ENCODE measurements around the gene PIK3C2B. TPM values are rescaled to one million over a fixed set of nuclear protein-coding genes. Genes with fewer than 3 reads are reported as not detected.
A peak's percentile ranks its signal among the peaks of the same experiment; 100 is the strongest.

PIK3C2B gene
- total and polyA plus RNA-seq, 2 donors (not counting 3 experiments of a cell fraction or from before 2014, with no cell fraction given), result 33.7 to 49.0 TPM

DNA sequence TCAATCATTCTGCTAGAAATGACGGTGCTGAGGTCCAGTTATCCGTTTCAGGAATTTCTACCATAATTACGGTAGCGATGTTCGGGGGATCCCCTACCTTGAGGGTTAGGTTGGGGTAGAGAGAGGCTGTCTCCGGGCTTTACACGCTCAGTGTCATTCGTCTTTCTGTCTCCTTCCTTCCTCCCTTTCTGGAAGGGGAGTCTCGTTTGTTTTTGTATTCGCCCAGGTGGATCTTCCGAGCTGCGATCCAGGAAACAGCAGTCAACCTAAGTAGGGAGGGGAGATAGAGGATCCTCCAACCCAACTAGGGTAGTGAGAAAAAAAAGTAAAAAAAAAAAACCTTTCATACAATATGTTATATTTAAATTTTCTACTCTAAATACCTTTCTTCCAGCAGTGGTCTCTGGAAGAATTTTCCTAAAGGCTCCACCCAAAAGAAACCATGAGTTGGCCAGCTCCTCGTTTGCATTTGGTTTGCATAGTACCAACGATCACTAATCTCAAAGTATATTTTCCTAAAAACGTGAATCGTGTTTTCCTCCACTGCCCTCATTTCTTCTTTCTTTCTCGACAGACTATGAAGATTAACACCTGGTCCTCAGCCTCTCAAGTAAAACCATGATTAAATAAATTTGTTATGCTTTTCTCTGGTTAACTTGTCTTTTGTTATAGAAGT, 611 bp upstream of the PIK3C2B start:
- intact Hi-C loops (cut with micrococcal nuclease), result loop anchor here (2.0 kb wide), 1 partner anchor 64 kb away; no protein-coding TSS in a partner anchor

More for the DNA sequence above, 611 bp upstream of the PIK3C2B start:
- no peak for FAIRE-seq
- Histone ChIP-seq H3K9ac (replicated peaks; ENCODE audit: extremely low read depth, insufficient read depth, low read length) (peak overlapping the region; percentile 51), H3K4me1 (ENCODE audit: control insufficient read depth, extremely low read depth, insufficient read depth, low read length) (peaks cover 18% of the 10 kb centered on the region), H3K79me2 (ENCODE audit: control insufficient read depth, insufficient read depth, low read length) (no peaks in the 10 kb centered on the region), H3K27ac (ENCODE audit: insufficient read depth, low read depth, low read length) (no peak overlapping the region), H3K27me3 (ENCODE audit: control insufficient read depth in 2 of 2, insufficient read depth in 2 of 2, low read length in 2 of 2) (no peaks in the 10 kb centered on the region), H3K9me1 (replicated peaks; ENCODE audit: control insufficient read depth, extremely low read depth, insufficient read depth, low read length) (no peaks in the 10 kb centered on the region), H3K4me3 (replicated peaks in 1 of 3; ENCODE audit: insufficient read depth in 1 of 3, low read depth in 1 of 3, low read length in 3 of 3) (peak overlapping the region; percentile 56 to 85 (median 64)), H4K20me1 (replicated peaks; ENCODE audit: control insufficient read depth, extremely low read depth, insufficient read depth, low read length) (no peaks in the 10 kb centered on the region), H3K4me2 (ENCODE audit: insufficient read depth, low read length) (peak overlapping the region; percentile 97), H3K9me3 (replicated peaks; ENCODE audit: control insufficient read depth, insufficient read depth, low read length) (no peaks in the 10 kb centered on the region), H3K36me3 (ENCODE audit: control insufficient read depth in 2 of 2, extremely low read depth in 1 of 2, insufficient read depth in 2 of 2, low read length in 2 of 2) (no peaks in the 10 kb centered on the region), H2AFZ (ENCODE audit: low read depth, low read length) (peak overlapping the region; percentile 97)
- no peak for DNase-seq (ENCODE audit: low read depth, low spot score)
- ChIA-PET CTCF (interaction anchor here (1.0 to 18.3 kb wide), 14 partner anchors 8 to 312 kb away, joined by 3 to 1267 read pairs (median 12); no protein-coding TSS in a partner anchor), POLR2A (interaction anchor here (0.7 to 1.8 kb wide), 6 partner anchors 11 to 353 kb away, joined by 3 to 19 read pairs (median 3); no protein-coding TSS in a partner anchor)
- no TSS peak for BruUV-seq (replicated peaks)
- dilution Hi-C loops (cut with MboI; ENCODE audit: extremely low pct_ligation_motif_present, low sequenced_read_pairs), result no loop called here
- no peak for TF ChIP-seq MYC (IDR thresholded peaks at IDR 0.05; ENCODE audit: low read depth, low read length)
- TF ChIP-seq JUN (IDR thresholded peaks at IDR 0.05; ENCODE audit: borderline replicate concordance, insufficient read depth, insufficient read length, low read depth), result no peak
- TF ChIP-seq GATA2 (IDR thresholded peaks at IDR 0.05; ENCODE audit: insufficient read depth, insufficient read length, low read depth, low read length), result no peak
- no peak for TF ChIP-seq POLR2A (IDR thresholded peaks at IDR 0.05; ENCODE audit: low read depth, low read length)
- TF ChIP-seq EZH2 (IDR thresholded peaks at IDR 0.05; ENCODE audit: borderline replicate concordance, low read depth, low read length, severe bottlenecking), result no peak
- TF ChIP-seq, protein P1, sequence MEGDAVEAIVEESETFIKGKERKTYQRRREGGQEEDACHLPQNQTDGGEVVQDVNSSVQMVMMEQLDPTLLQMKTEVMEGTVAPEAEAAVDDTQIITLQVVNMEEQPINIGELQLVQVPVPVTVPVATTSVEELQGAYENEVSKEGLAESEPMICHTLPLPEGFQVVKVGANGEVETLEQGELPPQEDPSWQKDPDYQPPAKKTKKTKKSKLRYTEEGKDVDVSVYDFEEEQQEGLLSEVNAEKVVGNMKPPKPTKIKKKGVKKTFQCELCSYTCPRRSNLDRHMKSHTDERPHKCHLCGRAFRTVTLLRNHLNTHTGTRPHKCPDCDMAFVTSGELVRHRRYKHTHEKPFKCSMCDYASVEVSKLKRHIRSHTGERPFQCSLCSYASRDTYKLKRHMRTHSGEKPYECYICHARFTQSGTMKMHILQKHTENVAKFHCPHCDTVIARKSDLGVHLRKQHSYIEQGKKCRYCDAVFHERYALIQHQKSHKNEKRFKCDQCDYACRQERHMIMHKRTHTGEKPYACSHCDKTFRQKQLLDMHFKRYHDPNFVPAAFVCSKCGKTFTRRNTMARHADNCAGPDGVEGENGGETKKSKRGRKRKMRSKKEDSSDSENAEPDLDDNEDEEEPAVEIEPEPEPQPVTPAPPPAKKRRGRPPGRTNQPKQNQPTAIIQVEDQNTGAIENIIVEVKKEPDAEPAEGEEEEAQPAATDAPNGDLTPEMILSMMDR (IDR thresholded peaks at IDR 0.05; ENCODE audit: extremely low read depth in 1 of 2, insufficient read depth in 1 of 2, low read depth in 1 of 2, low read length in 2 of 2), result no peak
- TF ChIP-seq, protein P2, sequence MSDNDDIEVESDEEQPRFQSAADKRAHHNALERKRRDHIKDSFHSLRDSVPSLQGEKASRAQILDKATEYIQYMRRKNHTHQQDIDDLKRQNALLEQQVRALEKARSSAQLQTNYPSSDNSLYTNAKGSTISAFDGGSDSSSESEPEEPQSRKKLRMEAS (IDR thresholded peaks at IDR 0.05; ENCODE audit: insufficient read depth, insufficient read length), result no peak
- TF ChIP-seq FOS (IDR thresholded peaks at IDR 0.05; ENCODE audit: borderline replicate concordance, insufficient read depth, low read length), result no peak
- TF ChIP-seq POLR2AphosphoS5 (IDR thresholded peaks at IDR 0.05; ENCODE audit: insufficient read depth, low read depth, low read length), result no peak

All from endothelial cell of umbilical vein (primary cell).